Measurements from ENCODE around the gene UGT2A3. TPM values are rescaled to one million over a fixed set of nuclear protein-coding genes. Genes with fewer than 3 reads are reported as not detected.

The UGT2A3 gene
- total and polyA plus RNA-seq, 2 of the 4 experiments (the other 2 are of a cell fraction) = not detected

DNA sequence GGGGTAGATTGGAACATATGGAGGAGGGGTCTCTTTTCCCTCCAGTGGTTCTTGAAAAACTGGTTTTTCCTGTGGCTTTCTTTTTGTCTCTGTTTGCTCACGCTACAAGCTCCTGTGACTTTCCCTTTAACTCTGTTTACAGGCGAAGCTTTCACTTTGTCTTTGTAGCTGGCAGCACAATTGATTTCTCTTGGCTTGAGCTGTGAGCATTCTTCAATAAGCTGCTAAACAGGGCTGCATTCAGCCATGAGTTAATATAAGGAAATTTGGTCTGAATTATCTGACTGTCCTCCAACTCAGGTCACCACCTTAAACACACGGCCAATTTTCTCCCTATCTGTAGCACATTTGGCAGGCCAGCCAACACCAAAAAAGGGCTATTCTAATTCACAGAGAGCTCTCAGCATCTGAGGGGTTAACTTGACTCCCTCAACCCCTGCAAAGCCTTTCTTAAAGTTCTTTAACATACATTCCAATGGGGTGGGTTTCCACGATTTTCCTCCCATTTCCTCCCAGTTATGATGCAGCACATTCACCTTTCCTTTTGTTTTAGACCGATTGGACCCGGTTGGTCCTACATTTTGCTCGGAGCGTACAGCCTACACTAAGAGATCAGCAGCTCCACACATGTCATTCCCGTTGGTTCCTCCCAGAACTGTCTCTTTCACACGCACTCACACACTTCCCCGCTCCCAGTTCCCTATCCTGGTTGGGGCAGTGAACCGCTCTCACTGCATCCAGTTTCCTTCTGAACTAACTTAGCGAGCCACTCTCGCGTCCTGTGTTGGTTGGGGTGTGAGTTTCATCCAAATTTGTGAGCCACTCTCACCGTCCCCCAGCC, 45.4 kb downstream of the UGT2A3 start:
- Histone ChIP-seq H3K9me1 (ENCODE audit: insufficient read depth, low read length) (no peaks in the 10 kb centered on the region), H3K4me1 (ENCODE audit: control insufficient read depth, insufficient read depth, low read length) (no peaks in the 10 kb centered on the region), H3K18ac (ENCODE audit: low read depth, low read length) (no peak overlapping the region), H2BK120ac (ENCODE audit: low read depth, low read length) (no peak overlapping the region), H2AK5ac (ENCODE audit: low read depth, low read length) (no peak overlapping the region), H3K27me3 (ENCODE audit: control insufficient read depth, insufficient read depth, low read length) (no peaks in the 10 kb centered on the region), H2BK20ac (ENCODE audit: low read depth, low read length) (no peak overlapping the region), H3K4ac (ENCODE audit: low read depth, low read length) (no peak overlapping the region), H3K27ac (ENCODE audit: insufficient read depth, low read length) (no peak overlapping the region), H3K14ac (replicated peaks; ENCODE audit: low read depth, low read length) (no peak overlapping the region), H3K9me3 (ENCODE audit: control insufficient read depth, insufficient read depth, low read length) (no peaks in the 10 kb centered on the region), H4K20me1 (ENCODE audit: insufficient read depth, low read length) (no peaks in the 10 kb centered on the region), H3K23ac (ENCODE audit: low read depth, low read length) (no peak overlapping the region), H2BK15ac (ENCODE audit: low read depth, low read length) (no peak overlapping the region), H4K5ac (ENCODE audit: low read depth, low read length) (no peak overlapping the region), H2AK9ac (replicated peaks; ENCODE audit: low read depth, low read length, poor library complexity) (no peak overlapping the region), H3K4me3 (ENCODE audit: insufficient read depth, low read depth, low read length) (peak overlapping the region; percentile 23; the same call in 1 of the 2 replicates), H4K8ac (ENCODE audit: low read depth in 2 of 2, low read length in 2 of 2) (no peak overlapping the region), H2AFZ (replicated peaks; ENCODE audit: low read length, poor library complexity) (peak overlapping the region; percentile 36), H3K56ac (ENCODE audit: extremely low read depth, insufficient read depth, low read length) (no peak overlapping the region), H3K9ac (ENCODE audit: low read depth, low read length) (no peak overlapping the region), H3K79me1 (ENCODE audit: low read depth in 1 of 2, low read length in 2 of 2) (no peaks in the 10 kb centered on the region), H3K4me2 (ENCODE audit: low read depth, low read length) (peak overlapping the region; percentile 49), H4K91ac (ENCODE audit: insufficient read depth, low read depth, low read length) (no peak overlapping the region), H2BK5ac (ENCODE audit: low read depth, low read length, poor library complexity, severe bottlenecking) (no peak overlapping the region), H3K36me3 (ENCODE audit: control insufficient read depth, insufficient read depth, low read length) (no peaks in the 10 kb centered on the region)
- no TSS peak for BruUV-seq (replicated peaks)
- ChIA-PET POLR2A (ENCODE audit: unreplicated experiment) (no interaction called here), CTCF (no interaction called here)
- in situ Hi-C loops (cut with MboI; ENCODE audit: low sequenced_read_pairs) = no loop called here
- intact Hi-C loops (cut with micrococcal nuclease) = no loop called here
- dilution Hi-C loops (cut with HindIII; ENCODE audit: low sequenced_read_pairs, unreplicated experiment) = no loop called here
- WGBS, 2 experiments (ENCODE audit: extremely low coverage in 2 of 2, insufficient read length in 1 of 2) = 20% methylated on average over 5 of the region's 16 CpGs; no CpG with 5 or more reads in 1 of the 2 experiments
- no peak for DNase-seq
- TF ChIP-seq, protein P1, sequence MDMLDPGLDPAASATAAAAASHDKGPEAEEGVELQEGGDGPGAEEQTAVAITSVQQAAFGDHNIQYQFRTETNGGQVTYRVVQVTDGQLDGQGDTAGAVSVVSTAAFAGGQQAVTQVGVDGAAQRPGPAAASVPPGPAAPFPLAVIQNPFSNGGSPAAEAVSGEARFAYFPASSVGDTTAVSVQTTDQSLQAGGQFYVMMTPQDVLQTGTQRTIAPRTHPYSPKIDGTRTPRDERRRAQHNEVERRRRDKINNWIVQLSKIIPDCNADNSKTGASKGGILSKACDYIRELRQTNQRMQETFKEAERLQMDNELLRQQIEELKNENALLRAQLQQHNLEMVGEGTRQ (IDR thresholded peaks at IDR 0.05; ENCODE audit: low read depth, low read length) = no peak
- TF ChIP-seq RCOR1 (IDR thresholded peaks at IDR 0.05; ENCODE audit: insufficient replicate concordance, low read length) (no peak), RFX5 (IDR thresholded peaks at IDR 0.05; ENCODE audit: low read depth, low read length) (no peak), MAFK (IDR thresholded peaks at IDR 0.05; ENCODE audit: low read depth, low read length) (no peak), MAZ (IDR thresholded peaks at IDR 0.05; ENCODE audit: borderline replicate concordance, low read depth, low read length) (no peak)
- TF ChIP-seq, protein P2, sequence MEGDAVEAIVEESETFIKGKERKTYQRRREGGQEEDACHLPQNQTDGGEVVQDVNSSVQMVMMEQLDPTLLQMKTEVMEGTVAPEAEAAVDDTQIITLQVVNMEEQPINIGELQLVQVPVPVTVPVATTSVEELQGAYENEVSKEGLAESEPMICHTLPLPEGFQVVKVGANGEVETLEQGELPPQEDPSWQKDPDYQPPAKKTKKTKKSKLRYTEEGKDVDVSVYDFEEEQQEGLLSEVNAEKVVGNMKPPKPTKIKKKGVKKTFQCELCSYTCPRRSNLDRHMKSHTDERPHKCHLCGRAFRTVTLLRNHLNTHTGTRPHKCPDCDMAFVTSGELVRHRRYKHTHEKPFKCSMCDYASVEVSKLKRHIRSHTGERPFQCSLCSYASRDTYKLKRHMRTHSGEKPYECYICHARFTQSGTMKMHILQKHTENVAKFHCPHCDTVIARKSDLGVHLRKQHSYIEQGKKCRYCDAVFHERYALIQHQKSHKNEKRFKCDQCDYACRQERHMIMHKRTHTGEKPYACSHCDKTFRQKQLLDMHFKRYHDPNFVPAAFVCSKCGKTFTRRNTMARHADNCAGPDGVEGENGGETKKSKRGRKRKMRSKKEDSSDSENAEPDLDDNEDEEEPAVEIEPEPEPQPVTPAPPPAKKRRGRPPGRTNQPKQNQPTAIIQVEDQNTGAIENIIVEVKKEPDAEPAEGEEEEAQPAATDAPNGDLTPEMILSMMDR (conservative IDR thresholded peaks at IDR 0.05; ENCODE audit: low read depth, low read length) = no peak
- ATAC-seq (ENCODE audit: low read depth) = peak; percentile 27; the same call in 1 of the 2 replicates
